AG09309 (cell line): ENCODE data around the gene FAM234A.
"Not testable (repeated sequence)": the region's sequence is repeated elsewhere in the genome, so short reads cannot be mapped to it uniquely, and the experiment has no call there.

Experiments
- DNase-seq: peaks from one replicate; pipeline ENCODE4 v3.0.0-alpha.2; 2010; ENCODE audit warnings: low read depth
- H3K4me3 ChIP-seq: 2 replicates; pipeline ENCODE4 v1.5.1; 2011; ENCODE audit warnings: mild to moderate bottlenecking, low read depth, low read length, moderate library complexity; ENCODE audit not compliant: control insufficient read depth
- CTCF ChIP-seq: IDR thresholded peaks from 2 replicates; pipeline ENCODE4 v1.5.1; 2011; ENCODE audit warnings: mild to moderate bottlenecking, low read depth, low read length, inconsistent platforms; ENCODE audit not compliant: insufficient read depth, control insufficient read depth; ENCODE audit errors: missing control alignments

FAM234A gene

DNA sequence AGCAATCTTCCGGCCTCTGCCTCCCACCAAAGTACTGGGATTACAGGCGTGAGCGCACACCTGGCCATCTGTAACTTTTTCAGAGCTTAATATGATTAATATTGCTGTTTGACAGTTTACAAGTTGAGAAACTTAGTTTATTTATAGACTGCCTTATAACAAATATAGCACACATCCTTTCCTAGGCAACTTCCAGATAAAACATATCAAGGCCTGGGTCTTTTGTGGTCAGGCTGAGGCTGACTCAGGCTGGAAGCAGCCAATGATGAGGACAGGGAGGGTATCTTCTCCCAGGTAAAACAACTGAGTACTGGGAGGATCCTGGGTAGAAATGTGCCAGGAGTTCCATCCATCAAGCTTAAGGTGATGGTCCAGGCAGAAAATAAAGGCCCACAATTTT lies 21.6 kb upstream of the FAM234A start:
- no peak overlapping the region for H3K4me3 ChIP-seq
- no peak for DNase-seq
- no peak for TF ChIP-seq CTCF

DNA sequence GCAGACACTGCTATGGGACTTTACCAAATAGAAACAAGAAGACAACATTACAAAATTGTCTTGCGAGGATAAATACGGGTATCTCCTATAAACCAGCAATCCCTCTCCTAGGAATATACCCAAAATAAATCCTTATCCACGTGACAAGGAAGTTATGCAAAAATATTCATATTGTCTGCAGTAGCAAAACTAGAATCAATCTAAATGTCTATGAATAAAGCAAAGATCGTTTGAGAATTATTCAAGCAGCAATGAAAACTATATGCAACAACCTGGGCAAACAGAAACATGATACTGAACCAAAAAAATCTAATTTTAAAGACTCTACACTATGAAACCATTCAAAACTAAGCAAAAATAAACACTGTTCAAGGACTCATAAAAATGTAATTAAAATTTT lies 14.6 kb upstream of the FAM234A start:
- TF ChIP-seq CTCF = no peak
- no peak overlapping the region for H3K4me3 ChIP-seq
- DNase-seq = no peak

DNA sequence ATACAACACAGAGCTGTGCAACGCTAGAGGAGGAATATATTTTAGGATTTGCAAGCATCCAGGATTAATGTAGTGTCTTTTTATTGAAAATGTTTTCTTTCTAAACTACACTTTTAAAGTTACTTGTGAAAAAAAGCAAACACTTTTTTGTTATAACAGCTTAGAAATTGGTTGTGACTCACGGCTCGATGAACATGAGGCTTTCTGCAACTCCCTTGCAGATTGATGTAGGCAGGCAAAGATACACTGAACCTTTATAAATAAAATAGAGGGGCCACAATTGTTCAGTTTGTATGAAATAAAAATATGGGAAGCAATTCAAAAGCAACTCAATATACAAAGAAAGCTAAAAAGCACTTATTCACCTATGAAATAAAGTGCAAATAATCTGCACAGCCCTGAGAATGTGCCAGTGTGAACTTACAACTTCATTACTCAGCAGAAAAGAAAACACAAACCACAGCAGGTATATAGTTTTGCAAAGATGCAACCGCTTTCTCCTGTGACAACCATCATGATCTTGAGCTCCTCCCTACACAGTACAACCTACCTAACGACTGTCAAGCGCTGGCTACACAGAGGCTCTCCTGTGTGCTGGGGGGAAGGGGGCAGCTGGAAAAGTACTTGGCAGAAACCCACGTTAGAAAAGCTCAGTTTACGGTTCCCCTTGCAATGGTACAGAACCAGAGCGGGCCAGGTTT lies 6.3 kb upstream of the FAM234A start:
- no peak for DNase-seq
- peak overlapping the region; percentile 70 for H3K4me3 ChIP-seq
- TF ChIP-seq CTCF = no peak

GRCh38 chr16:228852-229730 lies 5.5 kb upstream of the FAM234A start, which contains the start of gene LUC7L:
Gene LUC7L (minus strand): TSS chr16:229449. CDS start chr16:229339, 110 bp downstream.
- H3K4me3 ChIP-seq = peak within 1 kb of the TSS; percentile 70
- peak; percentile 14 for DNase-seq
- TF ChIP-seq CTCF = no peak

GRCh38 chr16:229731-230281 lies 4.8 kb upstream of the FAM234A start:
- no peak for DNase-seq
- H3K4me3 ChIP-seq = peak overlapping the region; percentile 70; the same call in 1 of the 2 replicates
- no peak for TF ChIP-seq CTCF

- not testable (repeated sequence) for H3K4me3 ChIP-seq, DNase-seq
These were observed 4.3 kb upstream of the FAM234A start for GRCh38 chr16:230351-230750.

DNA sequence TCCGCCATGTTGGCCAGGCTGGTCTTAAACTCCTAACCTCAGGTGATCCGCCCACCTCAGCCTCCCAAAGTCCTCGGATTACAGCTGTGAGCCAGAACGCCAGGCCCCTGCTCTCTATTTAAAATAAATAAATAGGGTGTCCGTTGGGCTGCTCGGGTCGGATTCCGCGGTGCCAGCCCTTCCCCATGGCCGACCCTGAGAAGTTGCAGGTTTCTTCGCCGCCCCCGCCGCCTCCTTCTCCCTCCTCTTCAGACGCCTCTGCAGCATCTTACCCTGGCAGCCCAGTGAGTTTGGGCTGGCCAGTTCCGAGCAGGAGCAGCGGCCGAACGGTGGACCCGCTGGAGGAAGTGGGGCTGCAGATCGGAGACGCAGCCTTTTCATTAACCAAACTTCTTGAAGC lies 3.7 kb upstream of the FAM234A start:
- DNase-seq = no peak
- H3K4me3 ChIP-seq = no peak overlapping the region
- TF ChIP-seq CTCF = no peak
